HepG2 (cell line): ENCODE results near the gene SLC39A2. TPM values are rescaled to one million over a fixed set of nuclear protein-coding genes. Genes with fewer than 3 reads are reported as not detected.

Source experiments
- ATAC-seq: fragments of 200-7000 bp; cut with Tn5 transposase; 3 replicates; pipeline ENCODE4 v1.9.1; 2020; ENCODE audit warnings: mild to moderate bottlenecking, moderate library complexity
- BruUV-seq: library from RNA; stranded (reverse); fragments of 400-500 nt; replicated peaks from 2 replicates; lab custom pipeline; 2021; lab: Mats Ljungman, UMichigan
- CTCF ChIA-PET: fragments of 300-600 bp; formaldehyde crosslinking; extraction: SDS; loops from one replicate; lab custom pipeline; 2021; ENCODE audit warnings: low total read pairs, inconsistent platforms, low intra/inter-chr PET ratio; lab: Yijun Ruan, JAX
- POLR2A ChIA-PET: fragments of 350-600 bp; sonication (Branson Sonifier 250); formaldehyde crosslinking; loops from one replicate; lab custom pipeline; 2020; ENCODE audit warnings: antibody characterized with exemption, inconsistent platforms; lab: Yijun Ruan, JAX
- DNase-seq: peaks from one replicate; pipeline ENCODE4 v3.0.0-alpha.2; 2015; ENCODE audit warnings: low spot score
- FAIRE-seq: peaks from 3 replicates; lab custom pipeline; 2011; peaks lifted over from hg19 to GRCh38; lab: Jason Lieb, UNC
- H2AFZ ChIP-seq: one replicate; pipeline ENCODE4 v1.6.1; 2011; ENCODE audit warnings: low read length, inconsistent platforms
- H3K27ac ChIP-seq: fragments of 300-600 bp; 3 replicates; pipeline ENCODE4 v1.8.0; 2011; ENCODE audit warnings: mixed run types, mild to moderate bottlenecking, mixed read lengths, low read length, inconsistent platforms; ENCODE audit not compliant: insufficient read depth; ENCODE audit errors: extremely low read length
- H3K27me3 ChIP-seq, 2 experiments: fragments of 200-600 bp in 1 of 2; 2 replicates in 1 of 2; 3 replicates in 1 of 2; pipeline versions ENCODE4 v1.6.0 to v1.8.0; 2011; ENCODE audit warnings: low read length in 2 of 2, mild to moderate bottlenecking in 2 of 2, moderate library complexity in 2 of 2, inconsistent platforms in 1 of 2; ENCODE audit not compliant: insufficient read depth in 2 of 2, control insufficient read depth in 1 of 2
- H3K36me3 ChIP-seq, 2 experiments: fragments of 200-600 bp in 1 of 2; replicated peaks in 1 of 2; 2 replicates in 1 of 2; 3 replicates in 1 of 2; pipeline versions ENCODE4 v1.5.1 to v1.8.0; 2011; ENCODE audit warnings: low read length in 2 of 2, inconsistent platforms in 1 of 2; ENCODE audit not compliant: insufficient read depth in 2 of 2, control insufficient read depth in 1 of 2
- H3K4me1 ChIP-seq: 2 replicates; pipeline ENCODE4 v1.5.1; 2012; ENCODE audit warnings: low read length, inconsistent platforms; ENCODE audit not compliant: insufficient read depth
- H3K4me2 ChIP-seq: 2 replicates; pipeline ENCODE4 v1.6.0; 2011; ENCODE audit warnings: low read depth, low read length, inconsistent platforms
- H3K4me3 ChIP-seq, 3 experiments: fragments of 200-600 bp in 1 of 3; sonication (generic), shearing (Covaris generic) in 1 of 3; replicated peaks in 1 of 3; 2 replicates each; pipeline ENCODE4 v1.5.1; 2011 to 2016; ENCODE audit warnings: low read length in 3 of 3, inconsistent platforms in 2 of 3, low read depth in 2 of 3, mild to moderate bottlenecking in 2 of 3, control low read depth in 1 of 3, mixed read lengths in 1 of 3; ENCODE audit not compliant: insufficient read depth in 1 of 3
- H3K79me2 ChIP-seq: one replicate; pipeline ENCODE4 v1.6.1; 2011; ENCODE audit warnings: low read length, inconsistent platforms; ENCODE audit not compliant: insufficient read depth
- H3K9ac ChIP-seq: 2 replicates; pipeline ENCODE4 v1.6.0; 2011; ENCODE audit warnings: mild to moderate bottlenecking, low read depth, low read length, inconsistent platforms; ENCODE audit not compliant: insufficient read depth
- H3K9me3 ChIP-seq: 2 replicates; pipeline ENCODE4 v1.5.1; 2012; ENCODE audit warnings: mild to moderate bottlenecking, low read length
- H4K20me1 ChIP-seq: 2 replicates; pipeline ENCODE4 v1.6.0; 2011; ENCODE audit warnings: inconsistent platforms, mild to moderate bottlenecking, low read length, moderate library complexity; ENCODE audit not compliant: insufficient read depth
- AGO1 ChIP-seq: fragments of 200-400 bp; formaldehyde crosslinking; IDR thresholded peaks from 2 replicates; pipeline ENCODE4 v1.6.1; 2017; ENCODE audit warnings: mild to moderate bottlenecking, low read depth, low read length, moderate library complexity; ENCODE audit not compliant: poor library complexity, severe bottlenecking
- AHR ChIP-seq: IDR thresholded peaks from 2 replicates; pipeline ENCODE4 v1.6.1; 2018; ENCODE audit warnings: missing genetic modification reagents, missing compliant biosample characterization
- ATRX ChIP-seq: sonication (generic); formaldehyde crosslinking; IDR thresholded peaks from 2 replicates; pipeline ENCODE4 v1.4.0; 2020; ENCODE audit warnings: missing genetic modification reagents, borderline replicate concordance
- GTF3A ChIP-seq: sonication (generic); formaldehyde crosslinking; conservative IDR thresholded peaks from 2 replicates; pipeline ENCODE4 v1.4.0; 2020; ENCODE audit warnings: mild to moderate bottlenecking, missing genetic modification reagents
- NKX3-1 ChIP-seq: sonication (generic); formaldehyde crosslinking; IDR thresholded peaks from 2 replicates; pipeline ENCODE4 v1.5.0; 2020; ENCODE audit warnings: missing genetic modification reagents
- POGZ ChIP-seq: sonication (generic); formaldehyde crosslinking; IDR thresholded peaks from 2 replicates; pipeline ENCODE4 v1.4.0; 2020; ENCODE audit warnings: mild to moderate bottlenecking, missing genetic modification reagents
- PREB ChIP-seq: sonication (generic); formaldehyde crosslinking; IDR thresholded peaks from 2 replicates; pipeline ENCODE4 v1.4.0; 2020; ENCODE audit warnings: missing genetic modification reagents
- PRPF4 ChIP-seq: fragments of 200-400 bp; formaldehyde crosslinking; IDR thresholded peaks from 2 replicates; pipeline ENCODE4 v1.6.1; 2016; ENCODE audit warnings: low read length, low read depth; ENCODE audit not compliant: poor library complexity, severe bottlenecking
- RERE ChIP-seq: IDR thresholded peaks from 2 replicates; pipeline ENCODE4 v1.6.1; 2016; ENCODE audit warnings: low read depth, missing genetic modification reagents, missing compliant biosample characterization
- THAP11 ChIP-seq: IDR thresholded peaks from 2 replicates; pipeline ENCODE4 v1.6.1; 2016; ENCODE audit warnings: missing biosample characterization, missing genetic modification reagents
- THYN1 ChIP-seq: sonication (generic); formaldehyde crosslinking; IDR thresholded peaks from 2 replicates; pipeline ENCODE4 v1.8.1; 2023; ENCODE audit warnings: low read depth, mild to moderate bottlenecking, moderate library complexity, missing genetic modification reagents, borderline replicate concordance
- YY1 ChIP-seq: IDR thresholded peaks from 2 replicates; pipeline ENCODE4 v1.6.1; 2011; ENCODE audit warnings: low read length, low read depth, moderate library complexity, mild to moderate bottlenecking; ENCODE audit not compliant: insufficient read depth, insufficient replicate concordance
- ZBTB7B ChIP-seq: sonication (generic); formaldehyde crosslinking; IDR thresholded peaks from 2 replicates; pipeline ENCODE4 v1.4.0; 2020; ENCODE audit warnings: missing genetic modification reagents
- ZFP82 ChIP-seq: sonication (generic); formaldehyde crosslinking; IDR thresholded peaks from 2 replicates; pipeline ENCODE4 v1.5.1; 2020; ENCODE audit warnings: mild to moderate bottlenecking, missing genetic modification reagents, borderline replicate concordance
- ZSCAN22 ChIP-seq: sonication (generic); formaldehyde crosslinking; IDR thresholded peaks from 2 replicates; pipeline ENCODE4 v1.4.0; 2020; ENCODE audit warnings: mild to moderate bottlenecking, missing genetic modification reagents
- WGBS: methylation state at CpG from one replicate; pipeline ENCODE4 v1.1.6; 2017; ENCODE audit warnings: low lambda C conversion rate; 5-methylcytosine and 5-hydroxymethylcytosine counted together
- in situ Hi-C: cut with HindIII; loops from 2 replicates; pipeline ENCODE4 v1.10.0; 2017; ENCODE audit warnings: low pct_unique_long_range_greater_than_20kb; ENCODE audit not compliant: extremely low pct_ligation_motif_present
- intact Hi-C: fragments of 100-400 bp; cut with micrococcal nuclease; formaldehyde crosslinking; loops from one replicate; pipeline ENCODE4 v1.10.0; 2022; ENCODE audit not compliant: unreplicated experiment
- polyA plus RNA-seq, 8 experiments: library from polyadenylated mRNA; depleted of rRNA in 3 of 8; stranded (reverse) in 7 of 8; unstranded in 1 of 8; fragments of >200 nt; fragmentation: Illumina TruSeq in 4 of 8; extraction: Trizol in 4 of 8; gene quantifications; 2 replicates each; pipeline versions ENCODE4 v1.2.1 to v1.2.3, GENCODE V29; 2011 to 2016; ENCODE audit warnings: low read depth in 4 of 8, missing spikeins in 1 of 8, mixed read lengths in 1 of 8; ENCODE audit not compliant: insufficient read depth in 1 of 8
- total RNA-seq, 5 experiments: library from RNA; depleted of rRNA; stranded (reverse); fragments of >200 nt; fragmentation: Illumina TruSeq; extraction: Trizol; gene quantifications; 2 replicates each; pipeline ENCODE4 v1.2.3, GENCODE V29; 2016; ENCODE audit warnings: low read depth in 1 of 5

SLC39A2 gene
- total and polyA plus RNA-seq, 2 of the 13 experiments (the other 11 are each of a cell fraction or from before 2014, with no cell fraction given): 0.08 to 0.11 TPM

GRCh38 chr14:20999591-20999990 is 498 bp downstream of the SLC39A2 start:
- WGBS: 56% methylated on average over 4 of the region's 4 CpGs
- H3K9me3 ChIP-seq: no peaks in the 10 kb centered on the region
- FAIRE-seq: no peak
- H2AFZ ChIP-seq: no peak overlapping the region
- peaks cover 11 to 21% of the 10 kb centered on the region in 2 experiments for H3K36me3 ChIP-seq
- ChIA-PET POLR2A (no interaction called here), CTCF (no interaction called here)
- H3K4me3 ChIP-seq: no peak overlapping the region
- no TSS peak for BruUV-seq
- no peaks in the 10 kb centered on the region for H3K79me2 ChIP-seq
- TF ChIP-seq ZSCAN22 (CRISPR knock-in tag): no peak
- TF ChIP-seq YY1: no peak
- no peak for TF ChIP-seq AGO1
- TF ChIP-seq THAP11 (CRISPR knock-in tag): no peak
- TF ChIP-seq THYN1 (CRISPR knock-in tag): no peak
- TF ChIP-seq GTF3A: no peak
- no peak for TF ChIP-seq AHR (CRISPR knock-in tag)
- no peak for TF ChIP-seq NKX3-1
- TF ChIP-seq PREB (CRISPR knock-in tag): no peak
- TF ChIP-seq ATRX (CRISPR knock-in tag): no peak
- TF ChIP-seq ZFP82: no peak
- TF ChIP-seq RERE (CRISPR knock-in tag): no peak
- no peak for TF ChIP-seq POGZ (CRISPR knock-in tag)
- no peak for TF ChIP-seq PRPF4
- TF ChIP-seq ZBTB7B: no peak
- H3K27me3 ChIP-seq: 0 out of 5 replicates have a peak, but pooled peaks cover 0 to 3% of the 10 kb centered on the region in 2 experiments
- no peak for DNase-seq
- in situ Hi-C loops: loop anchor here (25.0 kb wide), 1 partner anchor 662 kb away; the partner anchor contains the start of genes CCNB1IP1 and PARP2
- ATAC-seq: no peak; the same call in 2 of the 3 replicates
- H4K20me1 ChIP-seq: no peaks in the 10 kb centered on the region
- no peak overlapping the region for H3K4me2 ChIP-seq
- H3K4me1 ChIP-seq: peaks cover 24% of the 10 kb centered on the region
- H3K9ac ChIP-seq: no peak overlapping the region
- H3K27ac ChIP-seq: no peak overlapping the region
- intact Hi-C loops: no loop called here
